ENCODE measurements around the gene SIN3A. TPM values are rescaled to one million over a fixed set of nuclear protein-coding genes. Genes with fewer than 3 reads are reported as not detected.

The SIN3A gene
- total RNA-seq, 4 donors from 2014 or later, result 51.4 to 146 (median 84.2) TPM

GRCh38 chr15:75354454-75354853 is 97.0 kb downstream of the SIN3A start:
- no peak overlapping the region for H3K4me3 ChIP-seq (replicated peaks in 1 of 3)
- no peak for DNase-seq
- peaks cover 18 to 22% of the 10 kb centered on the region in 2 donors for H3K36me3 ChIP-seq

GRCh38 chr15:75353604-75354003 is 97.9 kb downstream of the SIN3A start:
- WGBS, 2 donors, result 88 to 100% methylated on average over 5 to 7 of the region's 7 CpGs
- no peak for TF ChIP-seq POLR2A (IDR thresholded peaks at IDR 0.05)
- TF ChIP-seq CTCF (IDR thresholded peaks at IDR 0.05), result no peak

More at GRCh38 chr15:75354454-75354853, 97.0 kb downstream of the SIN3A start:
- peaks cover 0 to 3% of the 10 kb centered on the region in 2 donors for H3K4me1 ChIP-seq
- no peaks in the 10 kb centered on the region for H3K9me3 ChIP-seq
- WGBS, 2 donors, result 81 to 100% methylated on average over 3 of the region's 7 CpGs
- TF ChIP-seq CTCF (IDR thresholded peaks at IDR 0.05) (no peak), POLR2A (IDR thresholded peaks at IDR 0.05) (no peak)
- H3K27me3 ChIP-seq, result no peaks in the 10 kb centered on the region
- intact Hi-C loops (cut with DNase I), result no loop called here
- no peak overlapping the region for H3K27ac ChIP-seq

GRCh38 chr15:75352186-75353080 is 99.1 kb downstream of the SIN3A start:
- intact Hi-C loops (cut with DNase I), result no loop called here
- DNase-seq, result no peak

More at GRCh38 chr15:75353604-75354003, 97.9 kb downstream of the SIN3A start:
- intact Hi-C loops (cut with DNase I), result no loop called here
- Histone ChIP-seq H3K27me3 (no peaks in the 10 kb centered on the region), H3K36me3 (peaks cover 10 to 15% of the 10 kb centered on the region in 2 donors), H3K4me3 (replicated peaks in 1 of 3) (no peak overlapping the region), H3K9me3 (no peaks in the 10 kb centered on the region), H3K4me1 (peaks cover 5 to 11% of the 10 kb centered on the region in 2 donors), H3K27ac (no peak overlapping the region)
- DNase-seq, result no peak

GRCh38 chr15:75350601-75351361 is 100.7 kb downstream of the SIN3A start:
- H3K9me3 ChIP-seq, result no peaks in the 10 kb centered on the region
- intact Hi-C loops (cut with DNase I), result no loop called here
- peaks cover 1 to 4% of the 10 kb centered on the region in 2 donors for H3K36me3 ChIP-seq
- 73 to 82% methylated on average over 6 to 7 of the region's 7 CpGs for WGBS, 2 donors
- H3K27me3 ChIP-seq, result no peaks in the 10 kb centered on the region
- TF ChIP-seq POLR2A (IDR thresholded peaks at IDR 0.05) (no peak), CTCF (IDR thresholded peaks at IDR 0.05) (no peak)
- no peak overlapping the region for H3K4me3 ChIP-seq (replicated peaks in 1 of 3)
- DNase-seq, result no peak
- peaks cover 6 to 12% of the 10 kb centered on the region in 2 donors for H3K4me1 ChIP-seq
- no peak overlapping the region for H3K27ac ChIP-seq

More at GRCh38 chr15:75352186-75353080, 99.1 kb downstream of the SIN3A start:
- peaks cover 8 to 15% of the 10 kb centered on the region in 2 donors for H3K36me3 ChIP-seq
- H3K9me3 ChIP-seq, result no peaks in the 10 kb centered on the region
- no peak overlapping the region for H3K4me3 ChIP-seq (replicated peaks in 1 of 3)
- H3K4me1 ChIP-seq, result peaks cover 6 to 12% of the 10 kb centered on the region in 2 donors
- no peaks in the 10 kb centered on the region for H3K27me3 ChIP-seq
- no peak overlapping the region for H3K27ac ChIP-seq
- 93 to 97% methylated on average over 10 to 13 of the region's 16 CpGs for WGBS, 2 donors
- TF ChIP-seq POLR2A (IDR thresholded peaks at IDR 0.05) (no peak), CTCF (IDR thresholded peaks at IDR 0.05) (no peak)
